HG03108 (cell line): Measurements from ENCODE around the gene MAP2K5.
A peak's percentile ranks its signal among the peaks of the same experiment; 100 is the strongest.

Experiments used
- ATAC-seq: cut with Tn5 transposase; IDR thresholded peaks from one replicate; pipeline ENCODE4 v1.9.1; 2021; ENCODE audit warnings: moderate library complexity; ENCODE audit not compliant: unreplicated experiment

MAP2K5 gene

GRCh38 chr15:67746022-67746421 lies 203.5 kb downstream of the MAP2K5 start:
- ATAC-seq: no peak

- ATAC-seq: no peak
Measured at GRCh38 chr15:67746450-67746849, 203.9 kb downstream of the MAP2K5 start.

GRCh38 chr15:67747921-67748320 lies 205.4 kb downstream of the MAP2K5 start:
- ATAC-seq: no peak

GRCh38 chr15:67750371-67750770 lies 207.9 kb downstream of the MAP2K5 start:
- no peak for ATAC-seq

- ATAC-seq: no peak
Measured at GRCh38 chr15:67753891-67754290, 211.4 kb downstream of the MAP2K5 start.

- no peak for ATAC-seq
Measured at GRCh38 chr15:67755264-67755663, 212.8 kb downstream of the MAP2K5 start.

- ATAC-seq: no peak
Measured at GRCh38 chr15:67755936-67756335, 213.4 kb downstream of the MAP2K5 start.

GRCh38 chr15:67758619-67759300 lies 216.3 kb downstream of the MAP2K5 start:
- ATAC-seq: no peak

GRCh38 chr15:67760901-67761300 lies 218.4 kb downstream of the MAP2K5 start:
- ATAC-seq: no peak

GRCh38 chr15:67761343-67761742 lies 218.8 kb downstream of the MAP2K5 start:
- no peak for ATAC-seq

GRCh38 chr15:67762610-67763368 lies 220.3 kb downstream of the MAP2K5 start:
- ATAC-seq: peak; percentile 65

GRCh38 chr15:67765701-67766100 lies 223.2 kb downstream of the MAP2K5 start:
- no peak for ATAC-seq

GRCh38 chr15:67766968-67767367 lies 224.5 kb downstream of the MAP2K5 start:
- ATAC-seq: no peak

- no peak for ATAC-seq
Measured at GRCh38 chr15:67768313-67768977, 225.9 kb downstream of the MAP2K5 start.

- ATAC-seq: no peak
Measured at GRCh38 chr15:67769497-67770357, 227.2 kb downstream of the MAP2K5 start.

- no peak for ATAC-seq
Measured at GRCh38 chr15:67770358-67770628, 227.8 kb downstream of the MAP2K5 start.

- ATAC-seq: no peak
Measured at GRCh38 chr15:67771189-67771800, 228.8 kb downstream of the MAP2K5 start.

GRCh38 chr15:67774626-67775025 lies 232.1 kb downstream of the MAP2K5 start:
- ATAC-seq: no peak

- ATAC-seq: no peak
Measured at GRCh38 chr15:67775250-67775649, 232.7 kb downstream of the MAP2K5 start.

GRCh38 chr15:67775998-67776397 lies 233.5 kb downstream of the MAP2K5 start:
- ATAC-seq: no peak

GRCh38 chr15:67776600-67776999 lies 234.1 kb downstream of the MAP2K5 start:
- ATAC-seq: no peak
